Mesendoderm (in vitro differentiated cells): ENCODE results near the gene ACD.
"Not testable (repeated sequence)": the region's sequence is repeated elsewhere in the genome, so short reads cannot be mapped to it uniquely, and the experiment has no call there.

ENCODE experiments used
- DNase-seq: peaks from one replicate; pipeline ENCODE4 v3.0.0; 2013
- H2AK5ac ChIP-seq: 2 replicates; pipeline ENCODE4 v1.6.1; 2013; ENCODE audit warnings: low read length, inconsistent platforms
- H2BK120ac ChIP-seq: 2 replicates; pipeline ENCODE4 v1.6.1; 2013; ENCODE audit warnings: low read depth, mild to moderate bottlenecking, low read length, moderate library complexity, mixed read lengths
- H2BK15ac ChIP-seq: replicated peaks from 2 replicates; pipeline ENCODE4 v1.6.1; 2013; ENCODE audit warnings: low read depth, mild to moderate bottlenecking, moderate library complexity
- H2BK5ac ChIP-seq: 2 replicates; pipeline ENCODE4 v1.6.1; 2013; ENCODE audit warnings: low read length, inconsistent platforms
- H3K18ac ChIP-seq: 2 replicates; pipeline ENCODE4 v1.6.1; 2013; ENCODE audit warnings: mild to moderate bottlenecking, low read length, mixed read lengths
- H3K23ac ChIP-seq: one replicate; pipeline ENCODE4 v1.6.1; 2013; ENCODE audit warnings: low read length
- H3K27ac ChIP-seq: 2 replicates; pipeline ENCODE4 v1.5.1; 2013; ENCODE audit warnings: low read depth, mild to moderate bottlenecking, inconsistent platforms, low read length, moderate library complexity
- H3K27me3 ChIP-seq: 2 replicates; pipeline ENCODE4 v1.6.1; 2013; ENCODE audit warnings: low read length, control low read depth, mild to moderate bottlenecking, inconsistent platforms; ENCODE audit not compliant: insufficient read depth, poor library complexity
- H3K36me3 ChIP-seq: 2 replicates; pipeline ENCODE4 v1.6.1; 2013; ENCODE audit warnings: low read length, inconsistent platforms; ENCODE audit not compliant: control insufficient read depth, insufficient read depth
- H3K4ac ChIP-seq: one replicate; pipeline ENCODE4 v1.6.1; 2013; ENCODE audit warnings: low read depth, mild to moderate bottlenecking, low read length, moderate library complexity
- H3K4me1 ChIP-seq: 2 replicates; pipeline ENCODE4 v1.6.1; 2013; ENCODE audit warnings: low read depth, low read length, inconsistent platforms; ENCODE audit not compliant: control insufficient read depth
- H3K4me2 ChIP-seq: 2 replicates; pipeline ENCODE4 v1.6.1; 2013; ENCODE audit warnings: low read length
- H3K4me3 ChIP-seq: 2 replicates; pipeline ENCODE4 v1.5.1; 2013; ENCODE audit warnings: mild to moderate bottlenecking, low read length
- H3K56ac ChIP-seq: one replicate; pipeline ENCODE4 v1.6.1; 2013; ENCODE audit warnings: low read length
- H3K79me1 ChIP-seq: 2 replicates; pipeline ENCODE4 v1.6.1; 2013; ENCODE audit warnings: low read length, inconsistent platforms
- H3K79me2 ChIP-seq: 2 replicates; pipeline ENCODE4 v1.6.1; 2013; ENCODE audit warnings: mild to moderate bottlenecking, low read length; ENCODE audit not compliant: control insufficient read depth, insufficient read depth
- H3K9ac ChIP-seq: 2 replicates; pipeline ENCODE4 v1.6.1; 2013; ENCODE audit warnings: low read length, inconsistent platforms
- H4K5ac ChIP-seq: one replicate; pipeline ENCODE4 v1.6.1; 2013; ENCODE audit warnings: low read length
- H4K8ac ChIP-seq: one replicate; pipeline ENCODE4 v1.6.1; 2013; ENCODE audit warnings: low read depth, mild to moderate bottlenecking, control low read depth, low read length, moderate library complexity
- WGBS: extraction: QIAGEN DNeasy Blood & Tissue Kit; methylation state at CpG from one replicate; pipeline ENCODE4 v1.1.7; 2013; ENCODE audit warnings: low lambda C conversion rate, missing lambda C conversion rate; ENCODE audit not compliant: insufficient coverage; ENCODE audit errors: extremely low coverage; 5-methylcytosine and 5-hydroxymethylcytosine counted together

ACD gene

GRCh38 chr16:67694611-67695010 lies 34.6 kb upstream of the ACD start:
- no CpG with 5 or more reads among the region's 2 CpGs for WGBS
- Histone ChIP-seq H2BK120ac (no peak overlapping the region), H3K23ac (no peak overlapping the region), H4K5ac (no peak overlapping the region), H3K27me3 (no peaks in the 10 kb centered on the region), H3K4me1 (no peaks in the 10 kb centered on the region), H3K27ac (no peak overlapping the region), H3K4ac (no peak overlapping the region), H2BK5ac (no peak overlapping the region), H3K4me2 (no peak overlapping the region), H3K9ac (no peak overlapping the region), H2AK5ac (no peak overlapping the region), H4K8ac (no peak overlapping the region), H3K36me3 (no peaks in the 10 kb centered on the region), H3K4me3 (no peak overlapping the region), H3K79me2 (no peaks in the 10 kb centered on the region), H2BK15ac (no peak overlapping the region), H3K56ac (no peak overlapping the region), H3K79me1 (peaks cover 4% of the 10 kb centered on the region), H3K18ac (no peak overlapping the region)
- no peak for DNase-seq

- no CpG with 5 or more reads among the region's 8 CpGs for WGBS
- not testable (repeated sequence) for H3K4me3 ChIP-seq, H3K4me2 ChIP-seq
These were observed 33.6 kb upstream of the ACD start for GRCh38 chr16:67693517-67694285.

GRCh38 chr16:67685388-67686112 lies 25.5 kb upstream of the ACD start:
- no peaks in the 10 kb centered on the region for H3K79me1 ChIP-seq
- H3K4me2 ChIP-seq: no peak overlapping the region
- H3K18ac ChIP-seq: no peak overlapping the region
- H2AK5ac ChIP-seq: no peak overlapping the region
- no peak overlapping the region for H3K4me3 ChIP-seq
- H3K9ac ChIP-seq: no peak overlapping the region
- H3K23ac ChIP-seq: no peak overlapping the region
- no peaks in the 10 kb centered on the region for H3K4me1 ChIP-seq
- H3K27ac ChIP-seq: no peak overlapping the region
- no peak overlapping the region for H2BK5ac ChIP-seq
- no peak overlapping the region for H3K56ac ChIP-seq
- WGBS: no CpG with 5 or more reads among the region's 17 CpGs
- H3K36me3 ChIP-seq: peaks cover 2% of the 10 kb centered on the region
- H3K27me3 ChIP-seq: no peaks in the 10 kb centered on the region
- no peak overlapping the region for H3K4ac ChIP-seq
- no peak overlapping the region for H4K5ac ChIP-seq
- DNase-seq: no peak
- no peak overlapping the region for H2BK15ac ChIP-seq
- no peak overlapping the region for H4K8ac ChIP-seq
- no peaks in the 10 kb centered on the region for H3K79me2 ChIP-seq
- no peak overlapping the region for H2BK120ac ChIP-seq

More at GRCh38 chr16:67693517-67694285, 33.6 kb upstream of the ACD start:
- not testable (repeated sequence) for H3K79me2 ChIP-seq, H3K18ac ChIP-seq, H3K4ac ChIP-seq, H3K23ac ChIP-seq, DNase-seq, H3K56ac ChIP-seq, H3K27me3 ChIP-seq, H3K27ac ChIP-seq, H4K8ac ChIP-seq, H2AK5ac ChIP-seq, H2BK120ac ChIP-seq, H2BK5ac ChIP-seq, H2BK15ac ChIP-seq, H3K79me1 ChIP-seq, H3K36me3 ChIP-seq, H3K9ac ChIP-seq, H4K5ac ChIP-seq, H3K4me1 ChIP-seq

- H2BK5ac ChIP-seq: no peak overlapping the region
- H3K27me3 ChIP-seq: no peaks in the 10 kb centered on the region
- no peak overlapping the region for H2BK15ac ChIP-seq
- peaks cover 2% of the 10 kb centered on the region for H3K36me3 ChIP-seq
- H3K18ac ChIP-seq: no peak overlapping the region
- H3K4me1 ChIP-seq: no peaks in the 10 kb centered on the region
- no peak overlapping the region for H3K23ac ChIP-seq
- H4K5ac ChIP-seq: no peak overlapping the region
- no peak overlapping the region for H2BK120ac ChIP-seq
- H3K79me2 ChIP-seq: no peaks in the 10 kb centered on the region
- no peak overlapping the region for H3K4ac ChIP-seq
- no peak for DNase-seq
- H3K4me2 ChIP-seq: no peak overlapping the region
- H3K9ac ChIP-seq: no peak overlapping the region
- no peak overlapping the region for H2AK5ac ChIP-seq
- H3K4me3 ChIP-seq: no peak overlapping the region
- no peak overlapping the region for H3K27ac ChIP-seq
- H3K79me1 ChIP-seq: no peaks in the 10 kb centered on the region
- no peak overlapping the region for H4K8ac ChIP-seq
- no peak overlapping the region for H3K56ac ChIP-seq
- no CpG with 5 or more reads among the region's 4 CpGs for WGBS
These were observed 23.7 kb upstream of the ACD start for GRCh38 chr16:67683767-67684166.

- Histone ChIP-seq H4K5ac (no peak overlapping the region), H3K36me3 (peaks cover 2% of the 10 kb centered on the region), H3K4ac (no peak overlapping the region), H3K9ac (no peak overlapping the region), H3K23ac (no peak overlapping the region), H3K4me1 (no peaks in the 10 kb centered on the region), H2BK5ac (no peak overlapping the region), H3K27me3 (no peaks in the 10 kb centered on the region), H3K56ac (no peak overlapping the region), H2BK15ac (no peak overlapping the region), H2BK120ac (no peak overlapping the region), H3K79me1 (no peaks in the 10 kb centered on the region), H3K18ac (no peak overlapping the region), H3K27ac (no peak overlapping the region), H2AK5ac (no peak overlapping the region), H3K4me2 (no peak overlapping the region), H4K8ac (no peak overlapping the region), H3K79me2 (no peaks in the 10 kb centered on the region), H3K4me3 (no peak overlapping the region)
- DNase-seq: no peak
- WGBS: no CpG with 5 or more reads among the region's 10 CpGs
These were observed 20.2 kb upstream of the ACD start for GRCh38 chr16:67679935-67680897.
